ENCODE results near the gene PHKA1. TPM values are rescaled to one million over a fixed set of nuclear protein-coding genes. Genes with fewer than 3 reads are reported as not detected.

PHKA1 gene
- total RNA-seq, 1 experiment from 2014 or later = 9.1 TPM

DNA sequence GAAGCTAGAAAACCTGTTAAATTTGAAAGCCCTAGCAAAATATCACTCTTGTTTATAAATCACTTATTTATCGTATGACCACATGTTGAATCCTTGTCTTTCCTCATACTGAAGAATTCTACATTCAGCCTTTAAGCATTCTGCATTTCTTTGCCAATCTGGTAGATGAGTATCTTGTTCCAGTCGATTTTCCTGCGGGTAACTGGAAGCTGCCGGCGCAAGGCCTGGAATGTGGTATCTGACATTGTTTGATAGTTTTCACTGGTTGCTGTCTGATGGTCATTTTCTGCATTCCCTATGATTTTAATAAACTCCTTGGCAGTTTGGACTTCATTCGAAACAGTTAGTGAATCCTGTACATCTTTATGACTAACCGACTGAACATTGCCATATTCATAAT is 13.7 kb upstream of the PHKA1 start:
- Mint-ChIP-seq H3K4me3 (ENCODE audit: unreplicated experiment) (no peak overlapping the region), H3K27ac (ENCODE audit: low read depth, unreplicated experiment) (no peak overlapping the region), H3K36me3 (ENCODE audit: insufficient read depth, unreplicated experiment) (no peaks in the 10 kb centered on the region), H3K4me1 (ENCODE audit: insufficient read depth, unreplicated experiment) (no peaks in the 10 kb centered on the region), H3K9me3 (ENCODE audit: unreplicated experiment) (no peaks in the 10 kb centered on the region), H3K27me3 (ENCODE audit: insufficient read depth, unreplicated experiment) (peaks cover 72% of the 10 kb centered on the region)
- TF ChIP-seq, protein P1, sequence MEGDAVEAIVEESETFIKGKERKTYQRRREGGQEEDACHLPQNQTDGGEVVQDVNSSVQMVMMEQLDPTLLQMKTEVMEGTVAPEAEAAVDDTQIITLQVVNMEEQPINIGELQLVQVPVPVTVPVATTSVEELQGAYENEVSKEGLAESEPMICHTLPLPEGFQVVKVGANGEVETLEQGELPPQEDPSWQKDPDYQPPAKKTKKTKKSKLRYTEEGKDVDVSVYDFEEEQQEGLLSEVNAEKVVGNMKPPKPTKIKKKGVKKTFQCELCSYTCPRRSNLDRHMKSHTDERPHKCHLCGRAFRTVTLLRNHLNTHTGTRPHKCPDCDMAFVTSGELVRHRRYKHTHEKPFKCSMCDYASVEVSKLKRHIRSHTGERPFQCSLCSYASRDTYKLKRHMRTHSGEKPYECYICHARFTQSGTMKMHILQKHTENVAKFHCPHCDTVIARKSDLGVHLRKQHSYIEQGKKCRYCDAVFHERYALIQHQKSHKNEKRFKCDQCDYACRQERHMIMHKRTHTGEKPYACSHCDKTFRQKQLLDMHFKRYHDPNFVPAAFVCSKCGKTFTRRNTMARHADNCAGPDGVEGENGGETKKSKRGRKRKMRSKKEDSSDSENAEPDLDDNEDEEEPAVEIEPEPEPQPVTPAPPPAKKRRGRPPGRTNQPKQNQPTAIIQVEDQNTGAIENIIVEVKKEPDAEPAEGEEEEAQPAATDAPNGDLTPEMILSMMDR (IDR thresholded peaks at IDR 0.05; ENCODE audit: unreplicated experiment) = no peak
- CTCF ChIA-PET = no interaction called here
- intact Hi-C loops (cut with micrococcal nuclease) = no loop called here
- BruUV-seq (replicated peaks) = no TSS peak
- no peak for DNase-seq (ENCODE audit: unreplicated experiment)
- POLR2A ChIA-PET = no interaction called here

DNA sequence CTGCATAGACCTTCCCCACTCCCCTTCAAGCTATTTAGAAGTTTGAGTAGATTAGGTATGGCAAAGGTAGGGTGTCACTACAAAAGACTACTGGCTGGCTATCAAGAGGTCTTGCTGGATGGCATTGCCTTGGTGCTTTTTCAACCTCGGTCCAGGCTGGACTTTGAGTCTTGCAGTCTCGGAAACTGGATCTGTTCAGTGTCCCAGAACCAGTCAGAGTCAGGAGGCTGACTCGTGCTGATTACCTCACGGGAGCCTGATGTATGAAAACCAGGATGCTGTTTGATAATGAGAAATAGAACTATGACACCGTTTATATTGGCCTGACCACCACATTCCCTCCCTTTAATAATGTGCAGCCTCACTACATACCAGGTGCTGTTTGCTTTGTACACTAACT is 2.7 kb upstream of the PHKA1 start:
- BruUV-seq (replicated peaks) = no TSS peak
- no peaks in the 10 kb centered on the region for H3K36me3 Mint-ChIP-seq (ENCODE audit: insufficient read depth, unreplicated experiment)
- no peak overlapping the region for H3K27ac Mint-ChIP-seq (ENCODE audit: low read depth, unreplicated experiment)
- CTCF ChIA-PET = interaction anchor here (0.6 kb wide), 1 partner anchor 204 kb away, joined by 3 read pairs; no protein-coding TSS in a partner anchor
- H3K9me3 Mint-ChIP-seq (ENCODE audit: unreplicated experiment) = no peaks in the 10 kb centered on the region
- no peak overlapping the region for H3K4me3 Mint-ChIP-seq (ENCODE audit: unreplicated experiment)
- peaks cover 38% of the 10 kb centered on the region for H3K27me3 Mint-ChIP-seq (ENCODE audit: insufficient read depth, unreplicated experiment)
- peaks cover 9% of the 10 kb centered on the region for H3K4me1 Mint-ChIP-seq (ENCODE audit: insufficient read depth, unreplicated experiment)
- intact Hi-C loops (cut with micrococcal nuclease) = no loop called here
- TF ChIP-seq, protein P1 (IDR thresholded peaks at IDR 0.05; ENCODE audit: unreplicated experiment) = no peak
- DNase-seq (ENCODE audit: unreplicated experiment) = no peak
- POLR2A ChIA-PET = no interaction called here

DNA sequence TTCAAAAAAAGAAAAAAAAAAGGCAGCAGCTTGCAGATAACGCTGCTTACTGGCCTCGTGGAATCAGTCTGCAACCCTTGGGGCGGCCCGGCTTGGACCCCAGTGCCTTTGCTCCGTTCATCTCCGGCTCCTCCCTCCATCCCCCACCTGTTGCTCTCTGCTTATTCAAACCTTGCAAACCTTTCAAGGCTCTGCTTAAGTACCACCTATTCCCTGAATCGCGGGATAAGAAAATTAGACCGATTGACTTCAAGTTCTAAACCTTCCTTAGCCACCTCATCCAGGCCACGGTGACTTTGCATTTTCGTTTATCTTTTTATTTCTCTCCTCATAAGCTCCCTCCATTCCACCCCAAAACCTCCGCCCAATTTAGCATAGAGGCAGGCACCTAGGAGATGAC is 1.4 kb upstream of the PHKA1 start:
- peaks cover 34% of the 10 kb centered on the region for H3K27me3 Mint-ChIP-seq (ENCODE audit: insufficient read depth, unreplicated experiment)
- TF ChIP-seq, protein P1 (IDR thresholded peaks at IDR 0.05; ENCODE audit: unreplicated experiment) = no peak

DNA sequence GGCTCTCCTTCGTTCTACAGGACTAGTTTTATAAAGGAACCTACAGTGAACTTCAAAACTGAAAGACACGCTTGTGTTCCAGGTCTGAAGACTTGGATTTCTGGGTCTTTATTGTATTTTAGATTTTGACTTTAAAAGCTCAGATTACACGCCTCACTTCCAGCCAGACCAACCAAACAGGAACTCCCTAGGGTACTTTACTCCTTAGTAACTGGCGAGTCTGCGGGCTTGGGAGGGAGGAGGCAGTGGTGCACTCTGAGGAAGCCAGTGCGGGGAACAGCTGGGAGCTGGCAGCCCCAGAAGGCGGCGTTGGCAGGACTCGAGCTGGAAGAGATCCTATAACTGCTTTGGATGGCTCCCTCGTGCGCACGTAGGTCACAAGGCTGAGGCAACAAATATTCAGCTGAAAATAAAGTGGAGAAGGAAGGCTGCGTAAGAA is 391 bp upstream of the PHKA1 start:
- peak; percentile 51 for DNase-seq (ENCODE audit: unreplicated experiment)
- peaks cover 11% of the 10 kb centered on the region for H3K36me3 Mint-ChIP-seq (ENCODE audit: insufficient read depth, unreplicated experiment)
- H3K27me3 Mint-ChIP-seq (ENCODE audit: insufficient read depth, unreplicated experiment) = peaks cover 34% of the 10 kb centered on the region
- intact Hi-C loops (cut with micrococcal nuclease) = loop anchor here (5.0 kb wide), 1 partner anchor 92 kb away; no protein-coding TSS in a partner anchor
- peak overlapping the region; percentile 72 for H3K4me3 Mint-ChIP-seq (ENCODE audit: unreplicated experiment)
- H3K9me3 Mint-ChIP-seq (ENCODE audit: unreplicated experiment) = no peaks in the 10 kb centered on the region
- POLR2A ChIA-PET = interaction anchor here (0.5 to 3.4 kb wide), 4 partner anchors 16 to 150 kb away, joined by 3 to 25 read pairs (median 4); no protein-coding TSS in a partner anchor
- CTCF ChIA-PET = interaction anchor here (0.6 to 1.3 kb wide), 6 partner anchors 14 to 868 kb away, joined by 3 to 4 read pairs (median 3); no protein-coding TSS in a partner anchor
- TF ChIP-seq, protein P1 (IDR thresholded peaks at IDR 0.05; ENCODE audit: unreplicated experiment) = no peak
- no TSS peak for BruUV-seq (replicated peaks)
- peak overlapping the region; percentile 24 for H3K27ac Mint-ChIP-seq (ENCODE audit: low read depth, unreplicated experiment)
- peaks cover 9% of the 10 kb centered on the region for H3K4me1 Mint-ChIP-seq (ENCODE audit: insufficient read depth, unreplicated experiment)

More for the DNA sequence above, 1.4 kb upstream of the PHKA1 start:
- no peak overlapping the region for H3K4me3 Mint-ChIP-seq (ENCODE audit: unreplicated experiment)
- POLR2A ChIA-PET = interaction anchor here (3.4 kb wide), 1 partner anchor 95 kb away, joined by 25 read pairs; no protein-coding TSS in a partner anchor
- peaks cover 4% of the 10 kb centered on the region for H3K36me3 Mint-ChIP-seq (ENCODE audit: insufficient read depth, unreplicated experiment)
- CTCF ChIA-PET = interaction anchor here (0.7 to 1.3 kb wide), 3 partner anchors 15 to 1125 kb away, joined by 3 to 4 read pairs (median 3); no protein-coding TSS in a partner anchor
- H3K27ac Mint-ChIP-seq (ENCODE audit: low read depth, unreplicated experiment) = no peak overlapping the region
- intact Hi-C loops (cut with micrococcal nuclease) = no loop called here
- peaks cover 9% of the 10 kb centered on the region for H3K4me1 Mint-ChIP-seq (ENCODE audit: insufficient read depth, unreplicated experiment)
- H3K9me3 Mint-ChIP-seq (ENCODE audit: unreplicated experiment) = no peaks in the 10 kb centered on the region
- DNase-seq (ENCODE audit: unreplicated experiment) = no peak
- no TSS peak for BruUV-seq (replicated peaks)

Measured in MCF 10A (cell line).